Measurements from ENCODE around the gene SERPINB1. TPM values are rescaled to one million over a fixed set of nuclear protein-coding genes. Genes with fewer than 3 reads are reported as not detected.

Gene SERPINB1
- total RNA-seq, 2 experiments from 2014 or later = 58.3 to 58.4 TPM

- H3K27me3 ChIP-seq (ENCODE audit: control insufficient read depth in 1 of 2, insufficient read depth in 2 of 2, low read length in 2 of 2) = no peaks in the 10 kb centered on the region
- no peak overlapping the region for H3K27ac ChIP-seq (ENCODE audit: low read depth in 1 of 2, low read length in 2 of 2)
- Mint-ChIP-seq H3K4me1 (ENCODE audit: low read depth) (peaks cover 35% of the 10 kb centered on the region), H3K4me3 (no peak overlapping the region), H3K36me3 (ENCODE audit: low read depth) (peaks cover 5% of the 10 kb centered on the region), H3K27me3 (no peaks in the 10 kb centered on the region), H3K9me3 (peaks cover 8% of the 10 kb centered on the region), H3K27ac (no peak overlapping the region)
- TF ChIP-seq CTCF (IDR thresholded peaks at IDR 0.05) = no peak
- no peak for DNase-seq
- CTCF ChIA-PET = interaction anchor here (1.4 kb wide), 1 partner anchor 27 kb away, joined by 4 read pairs; no protein-coding TSS in a partner anchor
- no peak overlapping the region for H3K4me3 ChIP-seq (ENCODE audit: low read length)
- no peaks in the 10 kb centered on the region for H3K4me1 ChIP-seq (ENCODE audit: insufficient read depth, low read length)
- no peaks in the 10 kb centered on the region for H3K36me3 ChIP-seq (ENCODE audit: insufficient read depth, low read length)
- intact Hi-C loops (cut with DNase I, micrococcal nuclease) = no loop called here
- peaks cover 0 to 11% of the 10 kb centered on the region in 2 experiments for H3K9me3 ChIP-seq (ENCODE audit: control insufficient read depth in 1 of 2, insufficient read depth in 1 of 2, low read length in 2 of 2)
- POLR2A ChIA-PET = interaction anchor here (0.5 kb wide), 1 partner anchor 110 kb away, joined by 3 read pairs; no protein-coding TSS in a partner anchor
- no peak for ATAC-seq (ENCODE audit: poor library complexity)
Observed at GRCh38 chr6:2817903-2818443, 23.7 kb downstream of the SERPINB1 start.

GRCh38 chr6:2816158-2816557 lies 25.5 kb downstream of the SERPINB1 start:
- ChIA-PET CTCF (no interaction called here), POLR2A (interaction anchor here (1.1 kb wide), 1 partner anchor 10 kb away, joined by 3 read pairs; no protein-coding TSS in a partner anchor)
- H3K27me3 Mint-ChIP-seq = no peaks in the 10 kb centered on the region
- Histone ChIP-seq H3K4me1 (ENCODE audit: insufficient read depth, low read length) (no peaks in the 10 kb centered on the region), H3K36me3 (ENCODE audit: insufficient read depth, low read length) (no peaks in the 10 kb centered on the region), H3K9me3 (ENCODE audit: control insufficient read depth in 1 of 2, insufficient read depth in 1 of 2, low read length in 2 of 2) (peaks cover 0 to 11% of the 10 kb centered on the region in 2 experiments), H3K4me3 (ENCODE audit: low read length) (no peak overlapping the region), H3K27ac (ENCODE audit: low read depth in 1 of 2, low read length in 2 of 2) (no peak overlapping the region), H3K27me3 (ENCODE audit: control insufficient read depth in 1 of 2, insufficient read depth in 2 of 2, low read length in 2 of 2) (no peaks in the 10 kb centered on the region)
- H3K4me1 Mint-ChIP-seq (ENCODE audit: low read depth) = peaks cover 35% of the 10 kb centered on the region
- ATAC-seq (ENCODE audit: poor library complexity) = no peak
- DNase-seq = no peak
- no peak overlapping the region for H3K27ac Mint-ChIP-seq
- intact Hi-C loops (cut with DNase I, micrococcal nuclease) = no loop called here
- no peak overlapping the region for H3K4me3 Mint-ChIP-seq
- H3K9me3 Mint-ChIP-seq = peaks cover 8% of the 10 kb centered on the region
- H3K36me3 Mint-ChIP-seq (ENCODE audit: low read depth) = peaks cover 5% of the 10 kb centered on the region
- TF ChIP-seq CTCF (IDR thresholded peaks at IDR 0.05) = no peak

- H3K36me3 ChIP-seq (ENCODE audit: insufficient read depth, low read length) = no peaks in the 10 kb centered on the region
- ChIA-PET POLR2A (no interaction called here), CTCF (interaction anchor here (0.7 kb wide), 1 partner anchor 119 kb away, joined by 5 read pairs; no protein-coding TSS in a partner anchor)
- Mint-ChIP-seq H3K27me3 (no peaks in the 10 kb centered on the region), H3K36me3 (ENCODE audit: low read depth) (peaks cover 5% of the 10 kb centered on the region), H3K4me1 (ENCODE audit: low read depth) (peaks cover 14% of the 10 kb centered on the region), H3K4me3 (no peak overlapping the region), H3K9me3 (peaks cover 8% of the 10 kb centered on the region), H3K27ac (no peak overlapping the region)
- H3K27ac ChIP-seq (ENCODE audit: low read depth in 1 of 2, low read length in 2 of 2) = no peak overlapping the region
- H3K4me3 ChIP-seq (ENCODE audit: low read length) = no peak overlapping the region
- no peak for DNase-seq
- H3K9me3 ChIP-seq (ENCODE audit: control insufficient read depth in 1 of 2, insufficient read depth in 1 of 2, low read length in 2 of 2) = peaks cover 0 to 11% of the 10 kb centered on the region in 2 experiments
- peaks cover 5% of the 10 kb centered on the region for H3K4me1 ChIP-seq (ENCODE audit: insufficient read depth, low read length)
- no peak for TF ChIP-seq CTCF (IDR thresholded peaks at IDR 0.05)
- intact Hi-C loops (cut with DNase I, micrococcal nuclease) = no loop called here
- no peak for ATAC-seq (ENCODE audit: poor library complexity)
- H3K27me3 ChIP-seq (ENCODE audit: control insufficient read depth in 1 of 2, insufficient read depth in 2 of 2, low read length in 2 of 2) = no peaks in the 10 kb centered on the region
Observed at GRCh38 chr6:2812695-2813094, 29.0 kb downstream of the SERPINB1 start.
